Measurements from ENCODE around the gene SMIM5. TPM values are rescaled to one million over a fixed set of nuclear protein-coding genes. Genes with fewer than 3 reads are reported as not detected.
A peak's percentile ranks its signal among the peaks of the same experiment; 100 is the strongest.

Gene SMIM5
- total RNA-seq, 1 experiment from 2014 or later, result 0.24 TPM

GRCh38 chr17:75681289-75681688 lies 48.1 kb downstream of the SMIM5 start:
- peak overlapping the region in 1 of 3 experiments; percentile 57; a peak in 1 of 7 replicates for H3K27ac Mint-ChIP-seq
- Histone ChIP-seq H2BK5ac (ENCODE audit: insufficient read length, low read length) (no peak overlapping the region), H2AK5ac (ENCODE audit: insufficient read length, low read length) (no peak overlapping the region), H3K27ac (ENCODE audit: insufficient read length, low read depth, low read length) (no peak overlapping the region), H4K5ac (ENCODE audit: insufficient read length, low read depth, low read length) (no peak overlapping the region), H3K23ac (ENCODE audit: insufficient read length, low read depth, low read length) (no peak overlapping the region), H3K4me1 (ENCODE audit: insufficient read depth, low read length) (no peaks in the 10 kb centered on the region), H2AFZ (ENCODE audit: low read length) (no peak overlapping the region), H3K79me2 (ENCODE audit: insufficient read depth, low read length) (peaks cover 1% of the 10 kb centered on the region; the same call in 1 of the 2 replicates), H3K4ac (ENCODE audit: low read depth, low read length) (no peak overlapping the region), H2BK15ac (ENCODE audit: low read depth, low read length) (no peak overlapping the region), H3K14ac (ENCODE audit: insufficient read depth, low read length) (no peak overlapping the region), H2BK120ac (ENCODE audit: low read depth, low read length, poor library complexity, severe bottlenecking) (no peak overlapping the region), H3K27me3 (ENCODE audit: insufficient read depth, low read length) (no peaks in the 10 kb centered on the region), H3K79me1 (ENCODE audit: insufficient read depth, low read depth, low read length, poor library complexity, severe bottlenecking) (peaks cover 2% of the 10 kb centered on the region), H4K8ac (replicated peaks; ENCODE audit: insufficient read length, low read depth, low read length) (no peak overlapping the region), H2BK12ac (ENCODE audit: insufficient read length, low read depth, low read length) (no peak overlapping the region), H3T11ph (ENCODE audit: low read length) (no peak overlapping the region), H2BK20ac (ENCODE audit: low read depth, low read length, poor library complexity, severe bottlenecking) (no peak overlapping the region), H3K4me2 (ENCODE audit: insufficient read depth, insufficient read length, low read length) (no peak overlapping the region), H3K56ac (ENCODE audit: insufficient read length, low read depth, low read length) (no peak overlapping the region), H3K9me3 (ENCODE audit: control insufficient read depth, low read depth, low read length) (no peaks in the 10 kb centered on the region), H4K20me1 (ENCODE audit: control insufficient read depth, insufficient read depth, insufficient read length) (no peaks in the 10 kb centered on the region), H3K18ac (ENCODE audit: insufficient read length, low read depth, low read length) (no peak overlapping the region), H3K9ac (ENCODE audit: extremely low read depth, insufficient read length, low read length) (no peak overlapping the region), H3K23me2 (ENCODE audit: insufficient read length, low read depth, low read length, poor library complexity, severe bottlenecking) (no peaks in the 10 kb centered on the region), H4K91ac (ENCODE audit: insufficient read length, low read depth, low read length) (no peak overlapping the region)
- no peak for TF ChIP-seq CTCF (conservative IDR thresholded peaks at IDR 0.05)
- H3K4me1 Mint-ChIP-seq, result no peaks in the 10 kb centered on the region
- DNase-seq, result no peak
- no CpG with 5 or more reads among the region's 3 CpGs for WGBS (ENCODE audit: extremely low coverage, insufficient read length, low lambda C conversion rate)
- H3K4me3 Mint-ChIP-seq, result no peak overlapping the region
- peaks cover 3 to 31% (median 16%) of the 10 kb centered on the region in 3 experiments; a peak in 6 of 7 replicates for H3K36me3 Mint-ChIP-seq (ENCODE audit: insufficient read depth in 1 of 3, low read depth in 3 of 3)
- H3K9me3 Mint-ChIP-seq, result no peaks in the 10 kb centered on the region
- H3K27me3 Mint-ChIP-seq (ENCODE audit: low read depth), result no peaks in the 10 kb centered on the region

Measured in H9 (cell line).